H1 (cell line): ENCODE measurements around the gene TSC2. TPM values are rescaled to one million over a fixed set of nuclear protein-coding genes. Genes with fewer than 3 reads are reported as not detected.

ENCODE experiments used
- ASH2L ChIP-seq: fragments of 200-600, 300-600 bp; sonication (generic); IDR thresholded peaks from one replicate; pipeline ENCODE4 v1.7.1; 2017; ENCODE audit warnings: low read length
- BRCA1 ChIP-seq: IDR thresholded peaks from 2 replicates; pipeline ENCODE4 v1.6.1; 2012; ENCODE audit warnings: low read depth, low read length, improper control_type of control experiment
- CBX5 ChIP-seq: fragments of 300-800, 300-1000 bp; sonication (generic); IDR thresholded peaks from 2 replicates; pipeline ENCODE4 v1.7.1; 2016; ENCODE audit warnings: antibody characterized with exemption, low read length, low read depth
- CBX8 ChIP-seq: fragments of 300-800, 300-1000 bp; sonication (generic); IDR thresholded peaks from 2 replicates; pipeline ENCODE4 v1.7.1; 2016; ENCODE audit warnings: low read depth, low read length, borderline replicate concordance
- CHD2 ChIP-seq: IDR thresholded peaks from 2 replicates; pipeline ENCODE4 v1.6.1; 2012; ENCODE audit warnings: low read length, improper control_type of control experiment
- CTBP2 ChIP-seq: IDR thresholded peaks from 2 replicates; pipeline ENCODE4 v1.7.0; 2011; ENCODE audit warnings: borderline replicate concordance, mild to moderate bottlenecking, moderate library complexity, mixed read lengths, low read length; ENCODE audit not compliant: insufficient read depth, insufficient read length
- EP300 ChIP-seq, 2 experiments: IDR thresholded peaks; 1 replicate in 1 of 2; 2 replicates in 1 of 2; pipeline ENCODE4 v1.6.1; 2011 to 2012; ENCODE audit warnings: low read depth in 2 of 2, low read length in 2 of 2, mild to moderate bottlenecking in 2 of 2, borderline replicate concordance in 1 of 2, inconsistent platforms in 1 of 2, moderate library complexity in 1 of 2
- GTF2F1 ChIP-seq: IDR thresholded peaks from 2 replicates; pipeline ENCODE4 v1.6.1; 2012; ENCODE audit warnings: low read depth, low read length, improper control_type of control experiment, borderline replicate concordance
- HDAC6 ChIP-seq: IDR thresholded peaks from one replicate; pipeline ENCODE4 v1.7.1; 2012; ENCODE audit warnings: low read depth, mild to moderate bottlenecking, inconsistent platforms, low read length, moderate library complexity
- POLR2A ChIP-seq, 2 experiments: IDR thresholded peaks; 1 replicate in 1 of 2; 2 replicates in 1 of 2; pipeline ENCODE4 v1.6.1; 2011; ENCODE audit warnings: low read depth in 2 of 2, low read length in 2 of 2, mild to moderate bottlenecking in 2 of 2; ENCODE audit errors: control extremely low read depth in 1 of 2
- POLR2AphosphoS5 ChIP-seq: IDR thresholded peaks from 2 replicates; pipeline ENCODE4 v1.6.1; 2011; ENCODE audit warnings: low read depth, low read length
- POU5F1 ChIP-seq: IDR thresholded peaks from 2 replicates; pipeline ENCODE4 v1.6.1; 2011; ENCODE audit warnings: low read depth, mild to moderate bottlenecking, low read length, moderate library complexity
- SIRT6 ChIP-seq: IDR thresholded peaks from one replicate; pipeline ENCODE4 v1.7.1; 2012; ENCODE audit warnings: low read length, inconsistent platforms
- SIX5 ChIP-seq: IDR thresholded peaks from 2 replicates; pipeline ENCODE4 v1.6.1; 2011; ENCODE audit warnings: mild to moderate bottlenecking, low read depth, low read length
- SP2 ChIP-seq: IDR thresholded peaks from 2 replicates; pipeline ENCODE4 v1.6.1; 2012; ENCODE audit warnings: mild to moderate bottlenecking, low read length, inconsistent platforms
- SP4 ChIP-seq: IDR thresholded peaks from 2 replicates; pipeline ENCODE4 v1.6.1; 2012; ENCODE audit warnings: low read length, inconsistent platforms
- SRF ChIP-seq: IDR thresholded peaks from 2 replicates; pipeline ENCODE4 v1.6.1; 2011; ENCODE audit warnings: mild to moderate bottlenecking, low read depth, low read length, moderate library complexity
- TAF1 ChIP-seq: IDR thresholded peaks from 2 replicates; pipeline ENCODE4 v1.6.1; 2011; ENCODE audit warnings: mild to moderate bottlenecking, low read depth, low read length
- TBP ChIP-seq: IDR thresholded peaks from 2 replicates; pipeline ENCODE4 v1.6.1; 2011; ENCODE audit warnings: low read depth, low read length, improper control_type of control experiment
- TCF12 ChIP-seq: IDR thresholded peaks from 2 replicates; pipeline ENCODE4 v1.6.1; 2011; ENCODE audit warnings: low read depth, mild to moderate bottlenecking, low read length
- YY1 ChIP-seq: IDR thresholded peaks from 2 replicates; pipeline ENCODE4 v1.6.1; 2011; ENCODE audit warnings: low read depth, mild to moderate bottlenecking, low read length
- ZNF274 ChIP-seq: IDR thresholded peaks from 2 replicates; pipeline ENCODE4 v1.7.0; 2012; ENCODE audit warnings: low read length, borderline replicate concordance; ENCODE audit errors: extremely low read depth
- polyA plus RNA-seq, 7 experiments: library from polyadenylated mRNA; depleted of rRNA in 3 of 7; stranded (reverse) in 5 of 7; unstranded in 2 of 7; fragments of >200 nt in 5 of 7; fragments of 200-250 nt in 2 of 7; gene quantifications; 1 replicate in 5 of 7; 2 replicates in 1 of 7; 4 replicates in 1 of 7; pipeline versions ENCODE4 v1.2.1 to v1.2.3, GENCODE V29; 2011 to 2013; ENCODE audit warnings: missing spikeins in 2 of 7, mixed read lengths in 2 of 7
- total RNA-seq: library from RNA; stranded (reverse); fragmentation: NEBNext Ultra II Directional; extraction: Animal tissue kit (Norgen Biotek cat#: 25700); gene quantifications from 2 replicates; pipeline ENCODE4 v1.2.1, GENCODE V29; 2021
- TF ChIP-seq, protein P1 (sequence below): IDR thresholded peaks from 2 replicates; pipeline ENCODE4 v1.6.1; 2012; ENCODE audit warnings: low read length, inconsistent platforms
- TF ChIP-seq, protein P2 (sequence below): IDR thresholded peaks from 2 replicates; pipeline ENCODE4 v1.6.1; 2011; ENCODE audit warnings: low read length, improper control_type of control experiment

The TSC2 gene
- total and polyA plus RNA-seq, 2 of the 8 experiments (the other 6 are each of a cell fraction or from before 2014, with no cell fraction given), result 65.9 to 96.6 TPM

DNA sequence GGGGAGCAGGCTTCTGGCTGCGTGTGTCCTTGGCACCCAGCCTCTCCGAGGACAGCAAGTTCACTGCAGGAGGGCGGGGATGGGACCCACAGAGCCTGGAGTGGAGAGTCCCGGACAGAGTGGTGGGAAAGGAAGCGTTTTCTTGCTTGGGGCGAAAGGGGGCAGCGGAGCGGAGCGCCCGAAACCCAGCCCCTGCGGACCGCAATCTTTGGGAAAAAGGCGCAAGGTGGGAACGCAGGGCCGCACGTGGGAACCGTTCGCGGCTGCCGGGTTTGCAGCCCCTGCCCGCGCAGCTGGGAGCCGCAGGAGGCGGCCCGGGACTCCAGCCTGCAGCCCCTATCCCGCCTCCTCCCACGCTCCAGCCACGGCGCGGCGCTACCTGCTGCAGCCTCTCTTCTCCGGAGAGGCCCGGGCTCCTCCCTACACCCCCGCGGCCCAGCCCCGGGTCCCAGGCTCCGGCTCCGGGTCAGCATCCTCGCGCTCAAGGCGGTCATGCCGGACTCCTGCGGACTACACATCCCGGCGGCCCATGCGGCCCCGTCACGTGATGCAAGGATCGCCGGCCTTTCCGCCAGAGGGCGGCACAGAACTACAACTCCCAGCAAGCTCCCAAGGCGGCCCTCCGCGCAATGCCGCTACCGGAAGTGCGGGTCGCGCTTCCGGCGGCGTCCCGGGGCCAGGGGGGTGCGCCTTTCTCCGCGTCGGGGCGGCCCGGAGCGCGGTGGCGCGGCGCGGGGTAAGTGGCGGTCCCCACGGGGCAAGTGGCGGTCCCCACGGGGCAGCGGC is at the start of gene TSC2, which contains the start of gene NTHL1 (continued):
- TF ChIP-seq TCF12 (no peak), GTF2F1 (no peak), POLR2AphosphoS5 (no peak), SP4 (no peak; the same call in 1 of the 2 replicates), CHD2 (no peak), CBX5 (no peak), ZNF274 (no peak), TAF1 (0 out of 2 replicates have a peak, but pooled peaks have one; percentile 23), SP2 (no peak), CTBP2 (no peak), ASH2L (peak; percentile 64), SIRT6 (no peak), EP300 (IDR thresholded peaks at IDR 0.05; ENCODE audit: borderline replicate concordance in 1 of 2, low read depth in 2 of 2, low read length in 2 of 2) (no peak), BRCA1 (no peak), POLR2A (IDR thresholded peaks at IDR 0.05; ENCODE audit: control extremely low read depth in 1 of 2, low read depth in 2 of 2, low read length in 2 of 2) (no peak), TBP (peak; percentile 66; the same call in 1 of the 2 replicates), CBX8 (no peak), HDAC6 (no peak), SRF (no peak), YY1 (peak; percentile 93), SIX5 (peak; percentile 96), POU5F1 (no peak)
- TF ChIP-seq, protein P1, sequence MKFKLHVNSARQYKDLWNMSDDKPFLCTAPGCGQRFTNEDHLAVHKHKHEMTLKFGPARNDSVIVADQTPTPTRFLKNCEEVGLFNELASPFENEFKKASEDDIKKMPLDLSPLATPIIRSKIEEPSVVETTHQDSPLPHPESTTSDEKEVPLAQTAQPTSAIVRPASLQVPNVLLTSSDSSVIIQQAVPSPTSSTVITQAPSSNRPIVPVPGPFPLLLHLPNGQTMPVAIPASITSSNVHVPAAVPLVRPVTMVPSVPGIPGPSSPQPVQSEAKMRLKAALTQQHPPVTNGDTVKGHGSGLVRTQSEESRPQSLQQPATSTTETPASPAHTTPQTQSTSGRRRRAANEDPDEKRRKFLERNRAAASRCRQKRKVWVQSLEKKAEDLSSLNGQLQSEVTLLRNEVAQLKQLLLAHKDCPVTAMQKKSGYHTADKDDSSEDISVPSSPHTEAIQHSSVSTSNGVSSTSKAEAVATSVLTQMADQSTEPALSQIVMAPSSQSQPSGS, result no peak
- TF ChIP-seq, protein P2, sequence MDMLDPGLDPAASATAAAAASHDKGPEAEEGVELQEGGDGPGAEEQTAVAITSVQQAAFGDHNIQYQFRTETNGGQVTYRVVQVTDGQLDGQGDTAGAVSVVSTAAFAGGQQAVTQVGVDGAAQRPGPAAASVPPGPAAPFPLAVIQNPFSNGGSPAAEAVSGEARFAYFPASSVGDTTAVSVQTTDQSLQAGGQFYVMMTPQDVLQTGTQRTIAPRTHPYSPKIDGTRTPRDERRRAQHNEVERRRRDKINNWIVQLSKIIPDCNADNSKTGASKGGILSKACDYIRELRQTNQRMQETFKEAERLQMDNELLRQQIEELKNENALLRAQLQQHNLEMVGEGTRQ, result peak; percentile 99
